IPS DF 4.7 (cell line): ENCODE data around the gene MGRN1.

Experiments used
- DNase-seq: peaks from one replicate; pipeline ENCODE4 v3.0.0-alpha.2; 2013; ENCODE audit warnings: low spot score; ENCODE audit errors: extremely low read depth

Gene MGRN1

DNA sequence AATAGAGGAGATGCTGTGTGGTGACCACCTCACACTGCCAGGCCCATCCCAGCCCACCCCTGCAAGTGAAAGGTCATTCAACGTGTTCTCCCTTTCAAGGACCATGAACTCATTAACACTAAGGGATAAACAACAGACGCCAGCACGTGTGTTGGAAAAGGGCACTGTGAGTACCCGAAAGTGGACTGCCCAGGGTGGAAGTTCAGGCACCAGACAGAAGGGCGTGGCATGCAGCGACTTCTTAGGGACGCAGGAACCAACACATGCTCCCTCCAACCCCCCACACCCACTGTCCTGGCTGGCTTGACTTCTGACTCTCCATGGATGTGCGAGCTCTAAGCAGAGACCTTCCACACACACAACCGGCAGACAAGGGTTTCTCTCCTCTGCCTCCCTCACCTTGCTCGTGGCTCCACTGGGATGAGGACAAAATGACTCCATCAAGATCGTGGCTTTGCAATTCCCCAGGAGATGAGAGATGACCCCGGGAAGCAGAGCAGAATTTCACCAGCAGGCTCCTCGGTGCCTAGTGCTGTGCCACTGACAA is 20.9 kb upstream of the MGRN1 start:
- no peak for DNase-seq

DNA sequence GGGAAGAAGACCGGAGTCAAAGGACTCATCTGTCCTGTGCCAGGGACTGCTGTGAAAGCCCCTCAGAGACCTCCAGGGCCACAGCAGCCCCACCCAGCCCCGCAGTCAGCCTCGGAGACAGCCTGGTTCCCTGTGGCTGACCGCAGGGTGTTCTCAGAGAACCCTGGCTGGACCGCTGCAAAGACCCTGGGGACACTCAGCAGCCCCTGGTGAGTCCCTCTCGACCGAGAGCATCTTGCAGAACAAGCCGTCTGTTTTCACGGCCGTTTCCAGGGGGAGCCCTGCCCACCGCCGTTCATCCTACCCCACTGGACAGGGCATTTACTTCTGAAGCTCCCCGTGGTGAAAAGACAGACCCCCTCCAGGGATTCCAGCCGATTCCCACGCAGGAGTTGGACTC is 20.2 kb upstream of the MGRN1 start:
- DNase-seq: no peak

DNA sequence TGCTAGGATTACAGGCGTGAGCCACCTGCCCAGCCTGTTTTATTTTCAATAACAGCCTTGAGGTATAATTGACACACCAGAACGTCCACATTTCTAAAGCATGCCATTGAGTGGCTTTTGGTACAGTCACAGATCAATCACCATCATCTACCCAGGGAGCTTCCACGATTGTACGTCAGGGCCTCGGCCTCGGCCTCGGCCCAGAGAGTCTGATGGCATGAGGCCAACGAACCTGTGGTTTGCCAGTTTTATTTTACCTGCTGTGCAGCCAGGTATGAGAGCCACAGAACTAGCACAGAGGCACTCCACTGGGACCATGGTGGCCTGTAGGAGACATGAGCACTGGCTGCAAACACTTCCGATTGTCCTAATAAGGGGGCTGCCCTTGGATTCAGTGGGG is 18.3 kb upstream of the MGRN1 start:
- no peak for DNase-seq

DNA sequence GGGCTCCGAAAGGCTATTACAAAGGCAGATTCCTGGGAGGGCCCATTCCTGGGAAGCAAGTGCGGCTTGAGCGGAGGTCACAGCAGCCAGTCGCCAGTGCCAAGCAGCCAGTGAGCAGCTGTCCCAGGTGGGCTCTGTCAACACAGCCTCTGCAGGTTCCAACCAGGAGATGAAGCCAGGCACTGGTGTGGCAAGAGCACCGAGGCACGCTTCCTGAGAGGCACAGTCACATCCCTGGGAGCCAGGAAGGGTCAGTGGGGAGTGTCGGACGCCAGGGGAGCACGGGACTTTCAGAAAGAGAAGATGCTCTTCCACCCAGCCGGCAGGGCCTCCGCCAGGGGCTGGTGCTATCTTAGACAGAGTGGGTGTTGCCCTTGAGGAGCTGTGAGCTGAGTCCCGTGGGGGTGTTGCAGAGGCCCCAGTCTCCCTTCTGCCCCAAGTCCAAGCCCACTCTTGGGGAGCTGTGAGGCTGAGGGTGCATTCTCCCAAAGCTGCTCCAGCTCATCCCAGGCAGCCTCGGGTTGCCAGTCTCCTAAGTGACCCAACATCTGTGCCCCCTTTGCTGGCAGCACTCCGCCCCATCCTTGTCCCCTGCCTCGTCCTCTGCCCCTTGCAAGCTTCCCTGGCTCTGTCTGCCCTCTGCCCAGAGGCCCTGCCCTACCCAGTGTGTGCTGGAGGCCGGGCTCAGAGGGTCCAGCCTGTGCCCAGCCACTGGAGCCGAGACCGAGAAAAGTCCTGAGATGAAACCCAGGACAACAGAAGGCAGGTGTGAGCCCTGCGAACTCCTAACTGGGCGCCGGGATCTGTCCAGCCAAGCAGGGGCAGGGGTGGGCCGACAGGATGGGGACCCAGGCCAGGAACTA is 16.6 kb upstream of the MGRN1 start:
- DNase-seq: no peak

DNA sequence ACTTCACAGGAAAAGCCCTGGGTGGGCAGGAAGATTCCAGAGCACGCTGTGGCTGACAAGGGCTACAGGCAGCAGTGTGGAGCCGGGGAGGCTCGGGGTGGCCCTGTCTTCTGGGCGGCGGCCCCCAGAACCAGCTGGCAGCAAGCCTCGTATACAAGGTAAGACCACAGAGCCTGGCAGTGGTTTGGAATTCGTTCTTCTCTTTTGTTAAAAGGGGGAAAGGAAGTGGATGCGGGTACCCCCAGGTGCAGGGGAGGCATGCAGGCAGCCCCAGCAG is 16.0 kb upstream of the MGRN1 start:
- no peak for DNase-seq

DNA sequence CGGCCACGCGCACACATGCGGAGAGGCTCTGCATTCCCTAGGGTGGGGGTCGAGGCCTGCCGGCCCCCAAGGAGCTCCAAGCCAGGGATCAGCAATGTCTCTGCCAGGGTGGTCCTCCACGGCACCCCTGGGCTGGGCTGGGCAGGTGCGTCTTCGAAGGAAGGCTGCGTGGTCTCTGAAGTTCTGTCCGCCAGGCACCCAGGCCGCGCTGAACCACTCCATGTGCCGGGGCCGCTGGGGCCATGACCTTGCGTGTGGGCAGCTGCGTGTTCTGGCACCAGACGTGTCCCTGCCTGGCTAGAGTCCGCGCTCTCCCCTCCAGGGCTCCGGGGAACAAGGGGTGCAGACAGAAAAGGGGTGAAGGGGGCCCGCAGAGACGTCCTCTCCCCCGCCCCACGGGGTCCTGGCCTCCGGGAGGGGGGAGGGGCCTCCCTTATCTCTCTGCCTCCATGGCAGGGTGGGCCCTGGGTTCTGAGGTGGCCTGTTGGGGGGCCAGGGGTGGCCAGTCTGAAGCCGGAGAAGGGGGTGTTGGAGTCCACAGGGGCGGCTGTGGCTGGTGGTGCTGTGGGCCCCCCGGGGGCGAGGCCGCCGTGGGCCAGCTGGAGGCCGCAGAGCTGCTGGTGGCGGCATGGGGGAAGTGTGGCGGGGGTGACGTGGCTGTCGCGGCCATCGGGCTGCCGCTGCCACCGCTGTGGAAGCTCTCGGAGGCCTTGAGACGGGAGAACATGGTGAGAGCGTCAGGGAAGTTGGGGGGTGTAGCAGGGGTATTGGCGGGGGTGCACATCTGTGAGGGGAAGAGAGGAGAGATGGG is 15.2 kb upstream of the MGRN1 start:
- no peak for DNase-seq

DNA sequence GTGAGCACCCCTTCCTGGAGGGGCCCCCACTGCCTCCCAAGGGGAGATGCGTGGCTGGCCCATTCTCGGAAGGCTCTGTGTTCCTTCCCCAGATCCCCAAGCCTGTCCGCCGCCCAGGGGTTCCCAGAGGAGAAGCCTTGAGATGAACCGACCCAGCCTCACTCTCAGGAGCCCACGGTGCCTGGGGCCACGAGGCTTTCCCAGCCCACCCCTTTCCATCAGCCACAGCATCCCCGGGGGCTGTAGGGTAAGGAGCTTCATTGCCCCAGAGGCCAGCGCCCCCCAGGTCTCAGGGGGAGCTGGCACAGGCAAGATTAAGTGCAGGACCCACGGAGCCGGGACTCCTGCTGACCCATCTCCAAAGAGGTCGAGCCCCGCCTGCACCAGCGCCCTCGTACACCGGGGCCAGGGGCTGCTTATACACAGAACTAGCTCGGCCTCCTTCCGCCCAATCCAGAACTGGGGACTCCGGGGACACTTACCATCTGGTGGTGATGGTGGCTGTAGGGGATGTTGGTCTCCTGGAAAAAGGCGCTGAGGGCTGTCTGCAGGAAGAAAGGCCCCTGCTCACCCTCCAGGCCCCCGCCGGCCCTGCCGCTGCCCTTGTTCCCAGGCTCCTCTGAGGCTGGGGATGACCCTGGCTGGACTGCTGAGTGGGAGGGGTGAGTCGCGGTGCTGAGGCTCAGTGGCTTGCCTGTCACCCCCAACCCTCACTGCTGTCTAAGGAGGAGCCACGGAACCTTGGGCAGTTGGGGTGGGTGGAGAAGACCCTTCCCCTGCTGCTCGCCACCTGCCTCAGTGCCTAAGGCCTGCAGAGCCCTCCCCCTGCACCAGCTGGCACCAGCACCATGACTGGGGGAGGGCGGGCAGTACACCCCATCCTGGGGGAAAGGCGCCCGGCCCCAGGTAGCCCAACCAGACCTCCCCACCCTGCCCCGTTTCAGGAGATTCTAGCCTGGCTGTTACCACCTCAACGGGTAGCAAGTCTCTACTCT is 14.3 kb upstream of the MGRN1 start:
- no peak for DNase-seq

DNA sequence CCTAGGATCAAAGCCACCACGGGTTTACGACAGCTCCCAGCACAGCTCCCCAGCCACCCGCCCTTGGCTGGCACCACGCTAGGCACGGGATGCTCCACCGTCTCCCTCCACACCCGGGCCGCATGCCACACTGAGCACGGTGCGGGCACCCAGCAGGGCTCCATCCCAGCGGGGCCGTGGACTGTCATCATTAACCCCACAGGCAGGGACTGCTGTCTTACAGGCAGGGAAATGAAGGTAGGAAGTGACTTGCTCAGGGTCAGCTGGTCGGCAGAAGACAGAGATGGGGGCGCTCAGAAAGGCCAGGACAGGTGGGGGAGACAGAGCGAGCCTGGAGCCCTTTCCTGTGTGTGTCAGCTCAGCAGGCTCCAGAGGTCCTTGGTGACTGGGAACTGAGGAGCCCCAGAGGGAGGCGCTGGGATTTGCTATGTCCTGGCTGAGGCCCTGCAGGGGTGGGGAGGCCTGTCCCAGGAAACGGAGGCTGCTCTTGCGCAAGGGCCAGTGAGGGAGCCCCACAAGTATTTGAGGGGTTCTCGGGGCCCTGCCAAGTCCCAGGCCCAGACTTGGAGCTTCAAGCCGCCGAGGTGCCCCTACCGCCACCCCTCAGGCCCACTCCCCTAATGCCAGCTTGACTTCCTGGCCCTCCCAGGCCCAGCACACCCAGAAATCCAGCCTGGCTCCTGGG is 13.1 kb upstream of the MGRN1 start:
- no peak for DNase-seq

DNA sequence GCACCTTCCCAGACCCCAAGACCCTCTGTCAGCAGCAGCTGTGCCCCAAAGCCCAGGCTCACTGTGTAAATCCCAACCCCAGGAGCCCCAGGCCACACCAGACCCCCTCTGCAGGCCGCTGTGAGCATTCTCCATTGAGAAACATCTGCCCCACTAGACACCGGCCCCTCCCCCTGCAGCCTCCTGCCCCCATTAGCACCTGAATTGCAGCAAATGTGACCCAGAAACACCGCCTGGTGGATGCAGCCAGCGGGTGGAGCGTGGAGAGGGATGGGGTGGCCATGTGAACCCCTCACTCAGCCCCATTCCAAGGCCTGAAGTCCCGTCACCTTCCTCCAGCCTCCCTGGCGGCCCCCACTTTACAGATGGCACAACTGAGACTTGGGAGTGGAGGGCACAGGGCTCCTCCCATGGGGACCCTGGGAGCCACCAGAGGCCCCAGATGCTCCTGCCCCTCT is 12.1 kb upstream of the MGRN1 start:
- no peak for DNase-seq

DNA sequence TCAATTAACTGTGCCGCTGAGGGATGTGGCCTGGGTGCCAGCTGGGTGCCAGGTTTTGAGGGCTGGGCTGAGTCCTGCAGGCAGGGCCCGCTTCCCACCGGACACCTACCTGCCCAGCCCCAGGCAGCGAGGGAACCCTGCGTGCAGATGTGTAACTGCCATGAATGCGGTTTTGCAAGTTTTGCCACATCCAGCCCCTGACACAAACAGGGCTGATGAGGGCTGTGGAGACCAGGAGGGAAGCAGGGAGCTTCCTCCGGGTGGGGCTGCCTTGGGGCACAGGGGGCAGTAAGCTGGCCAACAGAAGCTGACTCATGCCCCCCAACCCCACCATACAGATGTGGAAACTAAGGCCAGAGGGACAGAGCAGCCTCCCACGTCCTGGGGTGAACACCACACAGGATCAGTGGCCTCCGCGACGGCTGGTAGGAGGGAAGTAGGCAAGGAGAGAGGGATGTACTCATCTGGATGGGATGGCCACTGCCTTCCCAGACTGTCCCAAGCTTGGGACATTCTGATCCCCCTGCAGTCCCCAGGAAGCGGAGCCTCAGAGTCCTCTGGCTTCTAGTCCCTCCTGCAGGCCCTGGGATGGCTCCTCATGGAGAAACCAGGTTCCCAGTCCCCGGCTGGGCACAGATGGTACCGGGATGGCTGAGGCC is 11.5 kb upstream of the MGRN1 start:
- DNase-seq: no peak

DNA sequence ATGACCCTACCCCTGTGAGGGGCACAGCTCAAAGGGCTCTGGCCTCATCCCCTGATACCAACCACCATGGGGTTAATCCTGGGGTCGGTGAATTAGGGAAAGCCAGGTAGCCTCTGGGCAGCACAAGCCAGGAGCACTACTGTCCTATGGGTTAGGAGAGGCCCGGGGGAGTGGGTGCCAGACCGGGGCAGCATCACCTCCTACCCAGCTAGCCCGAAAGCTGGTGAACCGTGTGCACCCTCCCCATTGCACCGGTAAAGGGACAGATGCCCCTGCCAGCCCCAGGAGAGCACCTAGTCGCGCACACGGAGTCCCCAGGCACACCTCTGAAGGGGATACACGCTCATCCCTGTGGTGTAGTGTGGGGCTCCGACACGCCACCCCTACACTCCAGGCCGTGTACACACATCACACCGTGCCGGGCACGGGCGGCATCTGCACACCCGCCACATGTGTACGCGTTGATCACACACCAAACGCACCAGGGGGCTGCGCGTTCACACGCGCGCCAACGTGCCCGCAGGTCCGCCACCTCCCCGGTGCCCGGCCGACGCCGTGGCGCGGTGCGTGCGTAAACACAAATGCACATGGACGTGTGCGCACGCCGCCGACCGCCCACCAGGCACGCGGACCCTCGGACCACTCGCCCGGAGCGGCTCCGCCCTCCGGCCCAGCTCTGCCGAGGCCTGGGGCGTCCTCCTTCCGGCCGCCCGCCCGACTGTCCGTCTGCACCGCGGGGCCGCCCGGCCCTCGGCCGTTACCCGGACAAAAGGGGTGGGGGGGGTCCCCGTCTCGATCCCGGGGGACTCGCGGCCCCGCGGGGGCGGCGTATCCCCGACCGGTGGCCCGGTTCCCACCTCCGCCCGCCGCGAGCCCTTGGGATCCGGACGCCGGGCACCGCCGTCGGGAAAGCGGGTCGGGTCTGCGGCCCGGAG is 10.7 kb upstream of the MGRN1 start:
- no peak for DNase-seq

DNA sequence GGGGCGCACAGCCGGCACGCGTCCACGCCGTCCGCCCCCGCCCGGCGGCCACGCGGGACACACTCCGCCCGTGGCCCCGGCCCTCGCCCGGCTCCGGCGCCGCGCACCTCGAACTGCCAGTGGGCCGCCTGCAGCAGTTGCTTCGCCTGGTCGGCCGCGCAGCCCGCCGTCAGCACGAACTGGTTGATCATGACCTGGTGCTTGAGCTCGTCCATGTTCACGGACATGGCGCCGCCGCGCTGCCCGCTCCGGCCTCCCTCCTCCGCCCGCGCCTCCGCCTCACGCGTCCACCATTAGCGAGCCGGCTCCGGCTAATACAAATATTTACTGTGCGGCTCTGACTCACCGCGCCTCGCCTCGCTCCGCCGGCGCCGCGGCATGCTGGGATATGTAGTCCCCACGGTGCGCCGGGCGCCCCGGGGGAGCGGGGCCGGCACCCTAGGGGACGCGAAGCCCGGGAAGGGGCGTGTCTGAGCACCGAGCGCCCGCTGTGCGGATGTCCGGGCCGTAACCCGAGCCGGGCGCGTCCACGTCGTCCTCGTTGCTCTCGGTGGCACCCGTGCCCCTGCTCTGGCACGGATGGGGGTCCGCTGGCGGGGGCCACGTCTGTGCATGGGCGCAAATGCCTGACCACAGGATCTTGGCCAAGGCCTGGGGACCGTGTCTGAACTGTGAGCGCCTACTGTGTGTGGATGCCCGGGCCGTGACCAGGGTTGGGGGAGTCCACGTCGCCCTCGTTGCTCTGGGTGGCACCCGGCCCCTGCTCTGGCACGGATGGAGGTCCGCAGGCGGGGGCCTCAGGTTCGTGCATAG is 9.8 kb upstream of the MGRN1 start, which contains the start of gene UBALD1:
UBALD1 (minus strand) TSS at position 318 of the 813 bp plus-strand sequence; CDS start at position 227, 91 bp downstream.
- DNase-seq: no peak

DNA sequence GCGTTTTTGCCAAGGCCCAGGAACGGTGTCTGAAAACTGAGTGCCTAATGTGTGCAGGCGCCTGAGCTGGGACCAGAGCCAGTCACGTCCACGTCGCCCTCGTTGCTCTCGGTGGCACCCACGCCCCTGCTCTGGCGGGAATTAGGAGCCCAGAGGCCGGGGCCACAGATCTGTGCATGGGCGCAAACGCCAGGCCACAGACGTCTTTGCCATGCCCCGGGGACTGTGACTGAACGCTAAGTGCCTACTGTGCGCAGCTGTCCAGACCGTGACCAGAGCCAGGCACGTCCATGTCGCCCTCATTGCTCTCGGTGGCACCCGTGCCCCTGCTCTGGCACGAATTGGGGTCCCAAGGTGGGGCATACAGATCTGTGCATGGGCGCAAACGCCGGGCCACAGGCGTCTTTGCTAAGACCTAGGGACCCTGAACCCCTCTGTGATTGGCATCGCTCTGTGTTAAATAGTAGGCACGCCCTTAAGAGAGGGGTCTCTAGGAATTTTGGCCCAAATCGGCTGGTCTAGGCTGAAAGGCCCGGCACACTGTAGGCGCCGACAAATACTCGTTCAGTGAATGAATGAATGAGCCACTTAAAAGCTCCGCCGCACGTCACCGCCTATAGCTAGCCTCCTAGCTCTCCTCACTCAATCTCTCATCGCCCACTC is 9.1 kb upstream of the MGRN1 start:
- DNase-seq: no peak

DNA sequence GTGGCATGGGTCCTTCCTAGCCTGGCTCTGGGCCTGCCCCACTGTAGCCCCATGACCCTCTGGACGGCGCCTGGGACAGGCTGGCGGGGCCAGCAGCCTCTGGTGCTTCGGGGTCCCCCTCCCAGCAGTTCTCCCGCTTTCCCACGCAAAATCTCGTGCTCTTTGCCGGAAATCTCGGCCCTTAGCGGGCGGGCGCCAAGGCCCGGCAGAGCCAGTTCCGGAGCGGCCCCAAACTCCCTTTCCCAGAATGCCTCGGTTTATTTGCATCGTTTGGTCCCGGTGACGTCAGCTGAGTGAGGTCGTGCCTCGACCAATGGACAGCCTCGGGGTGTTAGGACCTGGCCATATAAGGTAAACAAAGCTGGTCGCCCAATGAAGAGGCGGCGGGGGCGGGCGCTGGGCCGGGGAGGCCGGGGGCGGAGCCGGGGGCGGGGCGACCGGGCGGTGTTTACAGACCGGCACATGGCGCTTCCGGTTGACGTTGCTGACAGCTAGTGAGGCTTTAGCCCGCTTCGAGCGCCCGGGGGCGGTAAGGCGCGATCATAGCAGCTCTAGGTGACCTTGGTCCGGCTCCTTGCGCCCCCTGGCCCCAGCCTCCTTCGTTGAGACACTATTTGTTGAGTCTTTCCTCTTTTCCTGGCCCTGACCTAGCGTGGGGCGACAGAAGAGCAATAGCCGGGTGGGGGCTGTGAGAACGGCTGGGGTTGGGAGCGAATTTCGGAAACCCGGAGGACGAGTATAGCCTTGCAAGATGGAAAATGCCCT is 8.4 kb upstream of the MGRN1 start:
- peak; percentile 99 for DNase-seq

DNA sequence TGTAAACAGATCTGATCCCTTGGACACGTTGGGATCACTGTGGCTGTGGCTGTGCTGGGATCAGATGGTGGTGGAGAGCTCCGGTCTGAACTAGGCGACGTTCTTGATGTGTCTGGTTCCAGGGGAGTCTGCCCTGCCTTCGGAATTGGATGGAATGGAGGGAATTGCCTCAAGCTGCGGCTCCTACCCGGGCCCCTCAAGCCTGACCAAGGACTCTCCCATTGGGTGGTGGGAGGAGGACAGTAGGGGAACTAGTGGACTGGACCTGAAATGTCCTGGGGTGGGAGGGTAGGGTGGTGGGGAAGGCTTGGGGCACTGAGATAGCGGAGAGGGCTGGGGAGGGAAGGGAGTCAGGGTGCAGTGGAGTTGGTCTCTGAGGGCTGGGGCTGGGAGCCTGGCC is 6.7 kb upstream of the MGRN1 start:
- no peak for DNase-seq

DNA sequence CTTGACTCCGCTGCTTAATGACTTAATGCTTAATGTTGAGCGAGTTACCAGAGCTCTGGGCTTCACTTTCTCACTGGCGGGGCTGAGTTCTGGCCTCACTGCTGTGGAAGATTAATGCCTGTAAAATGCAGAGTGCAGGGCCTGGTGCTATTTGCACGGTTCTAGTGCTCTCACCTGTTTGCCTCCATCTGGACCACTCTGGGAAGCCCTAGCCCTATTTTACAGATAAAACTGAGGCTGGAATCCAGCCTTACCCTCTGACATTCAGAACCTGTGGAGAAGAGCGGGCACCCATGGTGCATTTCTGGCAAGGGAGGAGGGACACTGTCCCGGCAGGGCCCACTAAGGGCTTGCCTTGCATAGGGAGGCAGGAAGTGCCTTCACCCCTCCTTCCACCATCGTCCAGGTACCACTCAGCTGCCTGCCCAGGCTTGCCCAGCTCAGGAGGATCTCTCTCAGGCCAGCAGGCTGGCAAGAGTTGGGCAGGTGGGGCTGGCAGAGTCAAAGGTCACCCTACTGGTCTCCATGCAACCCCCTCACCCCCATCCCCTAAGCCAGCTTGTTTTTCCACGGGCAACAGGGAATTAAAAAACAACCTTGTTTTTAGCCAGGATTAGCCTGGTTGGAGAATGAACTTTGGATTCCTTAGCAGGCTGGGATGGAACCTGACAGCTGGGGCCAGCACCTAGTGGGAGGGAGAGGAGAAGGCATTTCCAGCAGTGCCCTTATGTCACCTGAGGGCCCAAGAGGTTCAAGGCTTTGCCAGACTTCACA is 5.8 kb upstream of the MGRN1 start:
- DNase-seq: no peak
